Activated CD8-positive, alpha-beta memory T cell treated with anti-CD3 and anti-CD28 coated beads for 36 hours (primary cell): Measurements from ENCODE around the gene CELF2. TPM values are rescaled to one million over a fixed set of nuclear protein-coding genes. Genes with fewer than 3 reads are reported as not detected.

Experiments used
- CTCF ChIA-PET: fragments of 350-600 bp; sonication (Branson Sonifier 250); formaldehyde crosslinking; loops from one replicate; lab custom pipeline; 2021; ENCODE audit warnings: antibody characterized with exemption; lab: Charles Lee
- POLR2A ChIA-PET: fragments of 350-600 bp; sonication (Branson Sonifier 250); formaldehyde crosslinking; loops from one replicate; lab custom pipeline; 2021; ENCODE audit warnings: antibody characterized with exemption; lab: Charles Lee
- total RNA-seq, 2 experiments: library from RNA; stranded (reverse); gene quantifications; one replicate each; pipeline ENCODE4 v1.2.3, GENCODE V29; 2021

Gene CELF2
- total RNA-seq, 2 experiments from 2014 or later: 153 to 154 TPM

GRCh38 chr10:11018855-11019631 is 1.4 kb downstream of the CELF2 start:
- ChIA-PET POLR2A (interaction anchor here (0.7 kb wide), 1 partner anchor 61 kb away, joined by 3 read pairs; no protein-coding TSS in a partner anchor), CTCF (no interaction called here)

DNA sequence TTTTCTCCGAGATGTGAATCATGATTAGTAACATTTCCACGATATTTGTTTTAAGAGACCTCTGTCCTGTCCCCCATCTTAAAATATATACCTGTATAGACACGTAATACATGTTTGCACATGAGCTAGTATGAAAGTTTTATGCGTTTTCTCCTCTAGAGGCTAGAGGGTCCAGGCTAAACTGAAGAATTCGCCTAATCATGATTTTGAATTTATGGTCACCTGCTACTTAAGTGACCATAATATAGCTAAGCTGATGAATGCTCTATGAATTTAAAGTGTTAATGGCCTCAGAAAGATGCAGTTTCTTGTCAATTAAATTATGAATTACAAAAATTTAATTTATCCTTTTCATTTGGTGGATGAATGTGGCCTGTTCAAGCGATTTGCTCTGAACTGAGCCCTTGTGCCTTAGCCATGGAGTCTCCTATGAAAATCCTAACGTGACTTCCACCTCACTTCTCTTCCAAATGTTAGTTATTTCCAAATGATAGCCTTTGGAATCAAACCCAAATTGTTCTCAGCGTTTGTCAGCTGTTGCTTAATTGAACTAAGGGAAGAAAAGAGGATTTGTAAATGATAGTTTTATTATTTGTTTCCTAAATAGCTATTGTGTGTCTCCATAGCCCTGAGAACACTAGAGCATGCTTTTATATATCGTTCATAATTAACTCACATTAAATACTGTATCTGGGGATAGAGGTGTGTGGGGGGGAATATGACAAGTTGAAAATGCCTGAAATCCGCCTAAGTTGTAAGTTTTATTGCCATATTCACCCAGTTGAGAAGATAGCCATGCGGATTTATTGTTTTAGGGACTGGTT is 2.3 kb downstream of the CELF2 start:
- POLR2A ChIA-PET: no interaction called here
- CTCF ChIA-PET: no interaction called here

DNA sequence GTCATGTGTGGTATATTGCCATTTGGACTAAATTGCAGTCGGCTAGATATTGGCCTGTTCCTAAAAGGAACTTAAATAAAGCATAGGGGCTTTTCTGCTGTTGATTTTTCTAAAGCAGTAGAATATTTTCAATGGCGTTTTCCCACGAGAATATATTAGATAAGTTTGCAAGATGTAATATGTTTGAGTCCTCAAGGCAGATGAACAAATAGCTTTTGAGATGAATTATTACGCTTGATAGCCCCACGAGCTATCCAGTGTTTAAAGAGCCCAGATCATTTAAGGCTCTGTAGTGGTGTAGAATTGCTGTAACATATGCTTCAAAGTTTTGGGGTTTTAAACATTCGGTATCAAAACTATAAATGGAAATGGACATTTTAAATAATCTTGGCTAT is 2.9 kb downstream of the CELF2 start:
- POLR2A ChIA-PET: no interaction called here
- CTCF ChIA-PET: no interaction called here

DNA sequence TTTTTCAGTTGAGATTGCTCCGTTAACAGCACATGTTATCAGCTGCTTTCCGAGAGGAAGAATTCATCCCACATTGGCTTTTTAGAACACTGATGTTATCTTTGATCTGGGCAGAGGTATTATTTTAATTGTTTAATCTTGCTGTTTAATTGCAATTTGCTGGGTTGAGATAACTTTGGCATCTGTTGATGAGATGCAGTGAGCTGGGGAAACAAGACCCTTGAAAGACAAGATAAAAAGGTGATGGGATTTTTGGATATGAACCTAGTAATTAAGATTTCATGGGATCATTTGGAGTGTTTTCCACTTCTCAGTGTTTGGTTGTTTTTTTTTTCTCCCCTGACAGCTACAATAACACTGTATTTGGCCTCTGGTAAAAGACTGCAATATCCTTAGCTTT is 4.5 kb downstream of the CELF2 start:
- POLR2A ChIA-PET: interaction anchor here (0.7 kb wide), 1 partner anchor 361 kb away, joined by 3 read pairs; no protein-coding TSS in a partner anchor
- CTCF ChIA-PET: no interaction called here

GRCh38 chr10:11023009-11023953 is 5.6 kb downstream of the CELF2 start:
- CTCF ChIA-PET: interaction anchor here (0.8 kb wide), 1 partner anchor 9 kb away, joined by 3 read pairs; no protein-coding TSS in a partner anchor

DNA sequence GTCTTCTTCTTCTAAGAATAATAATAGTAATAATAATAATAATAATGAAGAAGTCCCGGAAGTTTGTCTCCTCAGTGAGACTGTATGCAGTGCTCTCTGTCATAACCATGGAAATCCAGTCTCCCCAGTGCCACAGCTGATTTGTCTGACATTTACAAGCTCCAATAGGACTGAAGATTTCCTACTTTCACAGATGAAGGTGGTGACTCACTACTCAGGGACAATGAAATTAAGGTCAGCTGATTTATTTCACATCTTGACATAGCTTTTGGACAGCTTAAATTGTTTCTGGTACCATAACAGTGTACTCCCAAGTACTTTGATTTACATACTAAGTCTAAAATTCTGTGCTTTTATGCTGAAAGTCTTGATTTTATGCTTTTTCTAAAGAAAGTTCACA is 6.9 kb downstream of the CELF2 start:
- ChIA-PET POLR2A (no interaction called here), CTCF (no interaction called here)

More at GRCh38 chr10:11023009-11023953, 5.6 kb downstream of the CELF2 start:
- POLR2A ChIA-PET: interaction anchor here (0.7 kb wide), 1 partner anchor 360 kb away, joined by 3 read pairs; no protein-coding TSS in a partner anchor

GRCh38 chr10:11025978-11026377 is 8.3 kb downstream of the CELF2 start:
- ChIA-PET POLR2A (no interaction called here), CTCF (no interaction called here)

- POLR2A ChIA-PET: no interaction called here
- CTCF ChIA-PET: no interaction called here
These were observed 9.1 kb downstream of the CELF2 start for GRCh38 chr10:11026773-11027172.

DNA sequence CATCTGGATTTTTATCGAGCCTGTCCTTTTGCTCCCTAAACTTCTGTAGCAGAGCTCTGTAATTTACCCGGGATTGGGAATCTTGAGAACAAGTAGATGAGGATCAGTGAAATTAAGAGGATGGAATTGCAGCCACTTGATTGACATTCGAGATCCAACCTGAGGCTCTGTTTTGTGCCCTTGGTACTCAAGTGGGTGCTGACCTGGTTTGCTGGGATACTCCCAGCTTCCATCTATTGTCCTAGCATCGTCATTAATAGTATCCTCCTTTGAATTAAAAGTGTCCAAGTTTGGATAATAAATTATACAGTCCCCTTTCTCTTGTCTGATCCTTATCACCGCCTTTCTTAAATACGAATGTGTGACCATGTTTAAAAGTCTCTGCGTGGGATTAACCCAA is 17.1 kb downstream of the CELF2 start:
- ChIA-PET CTCF (interaction anchor here (1.0 kb wide), 1 partner anchor 87 kb away, joined by 3 read pairs; no protein-coding TSS in a partner anchor), POLR2A (no interaction called here)

- POLR2A ChIA-PET: no interaction called here
- CTCF ChIA-PET: interaction anchor here (1.0 kb wide), 1 partner anchor 88 kb away, joined by 3 read pairs; no protein-coding TSS in a partner anchor
These were observed 17.8 kb downstream of the CELF2 start for GRCh38 chr10:11035301-11035991.

- ChIA-PET POLR2A (no interaction called here), CTCF (no interaction called here)
These were observed 18.8 kb downstream of the CELF2 start for GRCh38 chr10:11036424-11037011.

DNA sequence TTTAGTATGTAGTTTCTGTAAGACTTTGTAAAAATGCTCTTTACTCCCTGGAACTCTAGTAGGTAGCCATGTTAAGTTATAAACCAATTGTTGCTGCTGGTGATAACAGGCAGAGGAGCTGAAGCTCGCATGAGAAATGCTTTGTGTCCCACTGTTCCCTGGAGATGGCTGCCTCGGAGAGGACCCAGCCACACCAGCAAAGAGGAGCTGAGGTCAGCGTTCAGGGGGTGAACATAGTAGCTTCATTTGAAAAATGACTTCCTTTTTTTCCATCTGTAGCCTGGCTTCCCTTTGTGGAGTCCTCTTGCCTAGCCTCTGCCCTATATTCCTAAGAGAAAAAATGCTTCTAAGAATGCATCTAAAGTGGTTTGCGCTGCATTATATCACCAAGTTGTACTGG is 20.3 kb downstream of the CELF2 start:
- CTCF ChIA-PET: no interaction called here
- POLR2A ChIA-PET: no interaction called here

- POLR2A ChIA-PET: no interaction called here
- CTCF ChIA-PET: no interaction called here
These were observed 24.7 kb downstream of the CELF2 start for GRCh38 chr10:11042357-11042756.

DNA sequence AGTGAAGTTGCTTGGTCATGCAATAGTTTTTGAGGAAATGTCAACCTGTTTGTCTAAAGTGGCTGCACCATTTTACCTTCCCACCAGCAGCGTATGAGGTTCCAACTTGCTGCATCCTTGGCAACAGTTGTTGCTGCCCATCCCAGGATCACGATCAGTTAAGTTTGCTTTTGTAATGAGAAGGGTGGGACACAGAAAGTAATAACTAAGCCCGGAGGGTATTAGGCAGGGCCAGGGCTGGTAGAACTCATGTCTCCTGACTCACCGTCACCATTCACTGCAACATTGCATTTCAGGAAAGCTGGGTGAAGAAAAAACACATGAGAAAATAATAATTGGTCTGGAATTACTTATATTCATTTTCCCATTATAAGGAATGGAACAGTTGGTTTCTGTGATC is 25.4 kb downstream of the CELF2 start:
- ChIA-PET CTCF (no interaction called here), POLR2A (no interaction called here)

DNA sequence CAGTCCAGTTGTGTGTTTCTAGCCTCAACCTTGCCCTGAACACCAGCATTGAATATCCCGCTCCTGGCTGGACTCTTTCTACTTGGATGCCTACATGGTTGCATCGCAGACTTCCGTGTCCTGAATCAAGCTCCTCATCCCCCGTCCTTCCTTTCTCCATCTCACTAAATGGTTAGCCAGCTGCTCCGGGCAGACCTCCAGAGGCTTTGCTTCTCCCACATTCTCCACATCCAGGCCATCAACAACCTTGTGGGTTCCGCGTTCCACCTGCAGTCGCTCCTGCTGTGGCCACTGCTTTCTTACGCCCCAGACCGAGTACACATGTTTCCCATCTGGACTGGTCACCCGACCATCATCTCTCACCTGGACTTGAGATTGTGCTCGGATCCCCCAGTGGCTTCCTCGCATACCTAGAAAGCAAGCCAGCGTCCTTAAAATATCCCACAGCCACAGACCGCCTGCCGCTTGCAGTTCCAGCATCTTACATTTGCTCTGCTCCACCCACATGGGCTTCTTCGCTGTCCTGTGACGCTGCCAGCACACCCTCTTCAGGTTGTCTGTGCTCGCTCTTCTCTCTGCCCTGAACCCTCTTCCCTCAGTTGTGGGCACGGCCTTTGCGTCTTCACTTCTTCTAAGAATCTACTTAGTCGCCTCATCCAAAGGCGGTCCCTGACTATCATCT is 25.9 kb downstream of the CELF2 start:
- CTCF ChIA-PET: no interaction called here
- POLR2A ChIA-PET: no interaction called here

- POLR2A ChIA-PET: no interaction called here
- CTCF ChIA-PET: no interaction called here
These were observed 27.8 kb downstream of the CELF2 start for GRCh38 chr10:11045487-11045886.

DNA sequence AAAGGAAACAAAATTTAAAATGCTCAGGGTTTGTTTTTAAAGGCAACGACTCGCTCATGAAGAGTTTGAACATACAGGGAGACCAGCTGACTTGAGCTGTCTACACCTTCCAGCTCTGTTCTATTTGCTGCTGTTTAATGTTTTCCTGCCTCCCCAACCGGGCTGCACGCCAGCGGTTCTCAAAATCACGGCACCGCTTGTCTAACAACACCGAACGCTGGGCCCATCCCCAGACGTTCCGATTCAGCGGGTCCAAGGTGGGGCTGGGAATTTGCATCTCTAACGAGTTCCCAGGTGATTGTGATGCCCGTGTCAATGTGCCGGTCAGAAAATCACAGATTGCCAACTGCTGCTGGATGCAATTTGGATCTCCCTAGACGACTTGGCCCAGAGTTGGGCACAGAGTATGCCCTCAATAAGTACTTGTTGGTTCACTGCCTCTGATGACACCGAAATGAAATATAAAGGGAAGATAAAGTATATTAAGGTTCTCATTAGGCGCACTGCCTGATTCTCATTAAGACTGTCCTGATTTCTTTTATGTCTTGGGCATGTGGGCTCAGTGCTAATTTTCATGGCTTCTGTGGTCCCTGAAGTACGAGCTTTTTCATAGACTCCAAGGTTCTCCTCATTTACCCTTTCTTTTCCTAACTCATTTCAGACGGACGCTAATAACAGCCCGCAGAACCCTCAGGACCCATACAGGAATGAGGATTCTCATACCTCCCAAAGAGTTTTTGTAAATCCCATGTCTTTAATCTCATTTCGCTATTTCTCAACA is 28.5 kb downstream of the CELF2 start:
- ChIA-PET CTCF (no interaction called here), POLR2A (no interaction called here)
